ENCODE measurements around the gene DNMT3A.
A peak's percentile ranks its signal among the peaks of the same experiment; 100 is the strongest.

The DNMT3A gene

GRCh38 chr2:25194576-25195122 is 147.1 kb downstream of the DNMT3A start:
- no peak for DNase-seq
- Histone ChIP-seq H3K36me3 (no peaks in the 10 kb centered on the region), H3K27ac (no peak overlapping the region), H3K4me3 (ENCODE audit: low read depth, low read length) (no peak overlapping the region), H3K27me3 (ENCODE audit: insufficient read depth, low read depth, severe bottlenecking) (no peaks in the 10 kb centered on the region), H3K9me3 (ENCODE audit: severe bottlenecking) (no peaks in the 10 kb centered on the region)
- no peak for TF ChIP-seq CTCF (IDR thresholded peaks at IDR 0.05; ENCODE audit: low read depth, low read length)

GRCh38 chr2:25190536-25190935 is 151.2 kb downstream of the DNMT3A start:
- Histone ChIP-seq H3K27me3 (ENCODE audit: insufficient read depth, low read depth, severe bottlenecking) (no peaks in the 10 kb centered on the region), H3K27ac (no peak overlapping the region), H3K9me3 (ENCODE audit: severe bottlenecking) (no peaks in the 10 kb centered on the region), H3K36me3 (no peaks in the 10 kb centered on the region), H3K4me3 (ENCODE audit: low read depth, low read length) (no peak overlapping the region)
- TF ChIP-seq CTCF (IDR thresholded peaks at IDR 0.05; ENCODE audit: low read depth, low read length) = no peak
- DNase-seq = no peak

GRCh38 chr2:25188405-25188804 is 153.3 kb downstream of the DNMT3A start:
- no peaks in the 10 kb centered on the region for H3K9me3 ChIP-seq (ENCODE audit: severe bottlenecking)
- no peaks in the 10 kb centered on the region for H3K36me3 ChIP-seq
- no peak for DNase-seq
- peak overlapping the region; percentile 71 for H3K27ac ChIP-seq
- H3K4me3 ChIP-seq (ENCODE audit: low read depth, low read length) = no peak overlapping the region
- TF ChIP-seq CTCF (IDR thresholded peaks at IDR 0.05; ENCODE audit: low read depth, low read length) = no peak
- no peaks in the 10 kb centered on the region for H3K27me3 ChIP-seq (ENCODE audit: insufficient read depth, low read depth, severe bottlenecking)

GRCh38 chr2:25187729-25188350 is 153.9 kb downstream of the DNMT3A start:
- Histone ChIP-seq H3K9me3 (ENCODE audit: severe bottlenecking) (no peaks in the 10 kb centered on the region), H3K27me3 (ENCODE audit: insufficient read depth, low read depth, severe bottlenecking) (no peaks in the 10 kb centered on the region), H3K27ac (peak overlapping the region; percentile 71), H3K36me3 (no peaks in the 10 kb centered on the region), H3K4me3 (ENCODE audit: low read depth, low read length) (no peak overlapping the region)
- peak; percentile 81 for DNase-seq
- no peak for TF ChIP-seq CTCF (IDR thresholded peaks at IDR 0.05; ENCODE audit: low read depth, low read length)

- H3K36me3 ChIP-seq = no peaks in the 10 kb centered on the region
- H3K9me3 ChIP-seq (ENCODE audit: severe bottlenecking) = no peaks in the 10 kb centered on the region
- no peaks in the 10 kb centered on the region for H3K27me3 ChIP-seq (ENCODE audit: insufficient read depth, low read depth, severe bottlenecking)
- TF ChIP-seq CTCF (IDR thresholded peaks at IDR 0.05; ENCODE audit: low read depth, low read length) = no peak
- no peak overlapping the region for H3K4me3 ChIP-seq (ENCODE audit: low read depth, low read length)
- no peak overlapping the region for H3K27ac ChIP-seq
- no peak for DNase-seq
Measured at GRCh38 chr2:25184254-25184653, 157.5 kb downstream of the DNMT3A start.

- no peak overlapping the region for H3K27ac ChIP-seq
- no peak for DNase-seq
- H3K27me3 ChIP-seq (ENCODE audit: insufficient read depth, low read depth, severe bottlenecking) = no peaks in the 10 kb centered on the region
- no peak overlapping the region for H3K4me3 ChIP-seq (ENCODE audit: low read depth, low read length)
- no peaks in the 10 kb centered on the region for H3K9me3 ChIP-seq (ENCODE audit: severe bottlenecking)
- H3K36me3 ChIP-seq = no peaks in the 10 kb centered on the region
- no peak for TF ChIP-seq CTCF (IDR thresholded peaks at IDR 0.05; ENCODE audit: low read depth, low read length)
Measured at GRCh38 chr2:25178976-25179375, 162.7 kb downstream of the DNMT3A start.
